ENCODE measurements around the gene EHD3.

GRCh38 chr2:31187166-31187565 lies 46.8 kb upstream of the EHD3 start:
- TF ChIP-seq CTCF (IDR thresholded peaks at IDR 0.05; ENCODE audit: insufficient read depth, low read length, poor library complexity, severe bottlenecking) (no peak), EZH2phosphoT487 (conservative IDR thresholded peaks at IDR 0.05; ENCODE audit: low read length) (no peak)

Measured in SU-DHL-6 (cell line).